OCI-LY3 (cell line): ENCODE data around the gene RIN3.

ENCODE experiments used
- H2AFZ ChIP-seq: fragments of 200-600, 300-600 bp; shearing (Covaris generic); 2 replicates; pipeline ENCODE4 v1.6.0; 2014; ENCODE audit warnings: antibody characterized with exemption, low read depth, low read length
- H3K27ac ChIP-seq: fragments of 200-600, 300-600 bp; sonication (generic); 2 replicates; pipeline ENCODE4 v1.5.1; 2014; ENCODE audit warnings: mild to moderate bottlenecking, low read length, moderate library complexity, mixed read lengths
- H3K27me3 ChIP-seq: fragments of 200-600, 300-600 bp; sonication (generic); 2 replicates; pipeline ENCODE4 v1.6.1; 2014; ENCODE audit warnings: low read depth, low read length, mixed read lengths
- H3K36me3 ChIP-seq: fragments of 200-600, 300-600 bp; sonication (generic); replicated peaks from 2 replicates; pipeline ENCODE3; 2014; ENCODE audit warnings: low read depth, low read length, mixed read lengths
- H3K4me1 ChIP-seq: fragments of 300-600, 200-600 bp; sonication (generic); 2 replicates; pipeline ENCODE4 v1.6.1; 2014; ENCODE audit warnings: low read length, mixed read lengths
- H3K4me2 ChIP-seq: fragments of 200-600, 300-600 bp; sonication (generic); 2 replicates; pipeline ENCODE4 v1.6.1; 2014; ENCODE audit warnings: low read length, mixed read lengths
- H3K4me3 ChIP-seq: fragments of 300-600, 200-600 bp; sonication (generic); 2 replicates; pipeline ENCODE4 v1.5.1; 2014; ENCODE audit warnings: antibody characterized with exemption, mild to moderate bottlenecking, low read length, moderate library complexity
- H3K79me2 ChIP-seq: fragments of 300-600, 200-600 bp; shearing (Covaris generic); 2 replicates; pipeline ENCODE4 v1.6.1; 2014; ENCODE audit warnings: mild to moderate bottlenecking, low read length, mixed read lengths
- H3K9ac ChIP-seq: fragments of 300-600, 200-600 bp; shearing (Covaris generic); 2 replicates; pipeline ENCODE4 v1.6.0; 2014; ENCODE audit warnings: mild to moderate bottlenecking, low read length, moderate library complexity
- H3K9me3 ChIP-seq: fragments of 200-600, 300-600 bp; shearing (Covaris generic); 2 replicates; pipeline ENCODE4 v1.6.1; 2014; ENCODE audit warnings: low read length, mixed read lengths; ENCODE audit not compliant: insufficient read depth
- H4K20me1 ChIP-seq: fragments of 200-600, 300-600 bp; sonication (generic); 2 replicates; pipeline ENCODE4 v1.6.1; 2016; ENCODE audit warnings: low read length, mixed read lengths; ENCODE audit not compliant: insufficient read depth
- EZH2phosphoT487 ChIP-seq: fragments of 200-600 bp; shearing (Covaris generic); IDR thresholded peaks from 2 replicates; pipeline ENCODE4 v1.6.1; 2018; ENCODE audit warnings: antibody characterized with exemption, mixed run types, low read depth
- TF ChIP-seq, protein P1 (sequence below): fragments of 200-600, 300-600 bp; sonication (generic); IDR thresholded peaks from 2 replicates; pipeline ENCODE4 v1.5.1; 2014; ENCODE audit warnings: antibody characterized with exemption, low read length, low read depth

The RIN3 gene

DNA sequence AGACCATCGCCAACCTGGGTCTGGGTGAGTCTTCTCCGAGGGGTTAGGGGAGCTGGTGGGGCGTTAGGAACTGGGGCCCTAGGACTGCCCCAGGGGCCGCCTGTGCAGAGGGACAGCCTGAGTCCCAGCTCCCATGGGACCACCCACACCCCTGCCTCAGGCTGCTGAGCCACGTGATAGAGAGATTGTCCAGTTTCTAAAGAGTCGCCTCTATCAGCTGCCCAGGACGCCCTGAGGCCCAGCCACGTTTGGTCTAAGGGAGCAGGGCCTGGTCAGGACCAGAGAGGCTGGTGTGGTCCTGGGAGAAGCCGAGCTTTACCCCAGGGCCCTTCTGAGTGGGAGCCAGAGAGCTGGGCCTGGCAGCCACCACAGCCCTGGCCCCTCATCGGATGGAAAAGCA is 127.7 kb downstream of the RIN3 start:
- Histone ChIP-seq H3K4me1 (no peaks in the 10 kb centered on the region), H3K9ac (no peak overlapping the region), H4K20me1 (no peaks in the 10 kb centered on the region), H3K79me2 (no peaks in the 10 kb centered on the region), H3K9me3 (no peaks in the 10 kb centered on the region), H3K27me3 (no peaks in the 10 kb centered on the region), H3K4me2 (no peak overlapping the region), H2AFZ (no peak overlapping the region), H3K36me3 (peaks cover 8% of the 10 kb centered on the region), H3K27ac (no peak overlapping the region), H3K4me3 (no peak overlapping the region)
- TF ChIP-seq EZH2phosphoT487: no peak
- TF ChIP-seq, protein P1, sequence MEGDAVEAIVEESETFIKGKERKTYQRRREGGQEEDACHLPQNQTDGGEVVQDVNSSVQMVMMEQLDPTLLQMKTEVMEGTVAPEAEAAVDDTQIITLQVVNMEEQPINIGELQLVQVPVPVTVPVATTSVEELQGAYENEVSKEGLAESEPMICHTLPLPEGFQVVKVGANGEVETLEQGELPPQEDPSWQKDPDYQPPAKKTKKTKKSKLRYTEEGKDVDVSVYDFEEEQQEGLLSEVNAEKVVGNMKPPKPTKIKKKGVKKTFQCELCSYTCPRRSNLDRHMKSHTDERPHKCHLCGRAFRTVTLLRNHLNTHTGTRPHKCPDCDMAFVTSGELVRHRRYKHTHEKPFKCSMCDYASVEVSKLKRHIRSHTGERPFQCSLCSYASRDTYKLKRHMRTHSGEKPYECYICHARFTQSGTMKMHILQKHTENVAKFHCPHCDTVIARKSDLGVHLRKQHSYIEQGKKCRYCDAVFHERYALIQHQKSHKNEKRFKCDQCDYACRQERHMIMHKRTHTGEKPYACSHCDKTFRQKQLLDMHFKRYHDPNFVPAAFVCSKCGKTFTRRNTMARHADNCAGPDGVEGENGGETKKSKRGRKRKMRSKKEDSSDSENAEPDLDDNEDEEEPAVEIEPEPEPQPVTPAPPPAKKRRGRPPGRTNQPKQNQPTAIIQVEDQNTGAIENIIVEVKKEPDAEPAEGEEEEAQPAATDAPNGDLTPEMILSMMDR: no peak

DNA sequence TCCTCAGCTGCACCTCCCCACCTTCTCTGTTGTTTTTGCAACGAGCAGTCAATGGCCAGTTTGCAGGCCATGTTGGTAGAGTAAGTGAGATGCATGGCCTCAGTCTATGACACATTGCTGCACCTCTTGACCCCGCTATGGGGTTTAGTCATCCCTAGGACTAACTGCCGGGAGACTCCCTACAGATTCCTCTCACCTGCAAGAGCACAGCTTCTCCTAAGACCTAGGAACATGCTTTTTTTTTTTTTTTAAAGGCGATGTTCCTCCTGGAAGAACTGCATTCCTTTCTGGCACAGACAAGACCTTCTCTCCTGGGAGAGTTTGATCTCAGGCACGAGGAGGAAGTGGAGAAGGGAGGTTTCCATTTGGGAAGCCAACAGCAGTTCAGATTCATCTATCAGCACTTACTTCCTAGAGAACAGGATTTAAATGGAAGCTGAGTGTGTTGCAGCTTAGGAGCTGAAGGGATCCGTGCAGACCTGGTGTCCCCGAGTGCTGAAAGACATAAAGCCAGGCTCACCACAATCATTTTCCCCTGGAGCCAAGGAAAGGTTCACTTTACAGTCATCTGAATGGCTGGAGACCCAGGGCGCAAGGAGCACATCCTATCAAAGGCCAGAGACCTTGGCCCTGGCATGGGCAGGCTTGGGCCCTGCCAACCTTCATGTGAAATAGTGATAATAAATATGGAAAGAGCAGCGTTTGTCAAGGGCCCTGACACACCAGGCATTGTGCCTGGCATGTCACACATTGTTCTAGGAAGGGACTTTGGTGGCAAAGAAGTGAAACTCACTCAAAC is 130.8 kb downstream of the RIN3 start:
- no peak overlapping the region for H3K4me2 ChIP-seq
- H3K9ac ChIP-seq: no peak overlapping the region
- no peak overlapping the region for H3K27ac ChIP-seq
- no peak for TF ChIP-seq EZH2phosphoT487
- TF ChIP-seq, protein P1: no peak
- no peak overlapping the region for H2AFZ ChIP-seq
- H4K20me1 ChIP-seq: no peaks in the 10 kb centered on the region
- H3K36me3 ChIP-seq: peaks cover 8% of the 10 kb centered on the region
- H3K4me1 ChIP-seq: no peaks in the 10 kb centered on the region
- H3K9me3 ChIP-seq: no peaks in the 10 kb centered on the region
- no peaks in the 10 kb centered on the region for H3K27me3 ChIP-seq
- H3K4me3 ChIP-seq: no peak overlapping the region
- H3K79me2 ChIP-seq: no peaks in the 10 kb centered on the region

DNA sequence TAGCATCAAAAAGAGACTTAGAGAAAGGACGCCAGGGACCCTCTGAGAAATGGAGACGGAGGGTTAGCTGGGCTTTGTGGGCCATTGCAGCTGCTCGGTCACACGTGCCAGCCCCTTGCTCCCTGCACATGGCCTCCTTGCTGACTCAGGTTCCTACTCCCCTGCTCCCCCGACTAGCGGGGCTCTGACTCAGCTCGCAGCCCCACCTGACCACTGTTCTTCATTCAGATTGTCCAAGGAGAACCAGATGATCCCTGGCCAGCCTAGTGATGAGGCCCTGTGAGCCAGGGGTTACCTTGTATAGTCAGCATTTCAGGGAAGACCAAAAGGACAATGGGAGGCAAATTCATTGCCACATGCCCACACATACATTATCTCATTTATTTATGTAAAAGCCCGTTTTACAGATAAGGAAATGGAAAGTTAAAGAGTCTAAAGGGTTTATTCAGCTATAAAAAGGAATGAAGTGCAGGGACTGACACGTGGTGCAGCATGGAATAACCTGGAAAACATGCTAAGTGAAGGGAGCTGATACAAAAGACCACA is 131.5 kb downstream of the RIN3 start:
- Histone ChIP-seq H3K27ac (no peak overlapping the region), H3K9me3 (no peaks in the 10 kb centered on the region)

DNA sequence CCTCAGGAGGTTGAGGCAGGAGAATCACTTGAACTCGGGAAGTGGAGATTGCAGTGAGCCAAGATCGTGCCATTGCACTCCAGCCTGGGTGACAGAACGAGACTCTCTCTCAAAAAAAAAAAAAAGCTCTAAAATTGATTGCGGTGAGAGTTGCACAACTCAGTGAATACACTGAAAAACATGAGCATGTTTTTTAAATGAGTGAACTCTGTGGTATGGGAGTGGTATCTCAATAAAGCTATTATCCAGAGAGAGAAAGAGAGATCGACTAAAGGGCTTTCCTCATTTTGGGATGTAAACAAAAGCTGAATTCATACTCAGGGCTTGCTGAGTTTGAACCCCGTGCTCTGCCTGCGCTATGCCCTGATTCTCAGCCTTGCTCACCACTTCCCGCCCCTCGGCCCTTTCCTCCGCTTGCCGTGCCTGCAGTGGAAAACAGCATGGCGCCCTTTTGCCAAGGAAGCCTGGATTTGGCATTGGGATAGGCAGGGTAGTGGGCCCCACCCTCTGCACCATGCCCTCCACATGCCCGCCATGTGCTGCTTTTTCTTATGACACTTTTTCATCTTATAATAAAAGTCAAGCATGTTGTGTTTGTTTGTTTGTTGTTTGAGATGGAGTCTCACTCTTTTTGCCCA is 132.4 kb downstream of the RIN3 start:
- no peaks in the 10 kb centered on the region for H3K9me3 ChIP-seq
- TF ChIP-seq, protein P1: no peak
- no peak for TF ChIP-seq EZH2phosphoT487
- no peaks in the 10 kb centered on the region for H4K20me1 ChIP-seq
- no peak overlapping the region for H2AFZ ChIP-seq
- no peak overlapping the region for H3K27ac ChIP-seq
- H3K9ac ChIP-seq: no peak overlapping the region
- H3K4me2 ChIP-seq: no peak overlapping the region
- peaks cover 5% of the 10 kb centered on the region for H3K4me1 ChIP-seq
- H3K36me3 ChIP-seq: peaks cover 8% of the 10 kb centered on the region
- H3K79me2 ChIP-seq: no peaks in the 10 kb centered on the region
- no peaks in the 10 kb centered on the region for H3K27me3 ChIP-seq
- no peak overlapping the region for H3K4me3 ChIP-seq

More for the DNA sequence above, 131.5 kb downstream of the RIN3 start:
- no peak overlapping the region for H3K4me3 ChIP-seq
- no peaks in the 10 kb centered on the region for H4K20me1 ChIP-seq
- no peaks in the 10 kb centered on the region for H3K27me3 ChIP-seq
- no peak overlapping the region for H3K9ac ChIP-seq
- no peak overlapping the region for H3K4me2 ChIP-seq
- TF ChIP-seq, protein P1: no peak
- TF ChIP-seq EZH2phosphoT487: no peak
- no peak overlapping the region for H2AFZ ChIP-seq
- peaks cover 8% of the 10 kb centered on the region for H3K36me3 ChIP-seq
- no peaks in the 10 kb centered on the region for H3K4me1 ChIP-seq
- H3K79me2 ChIP-seq: no peaks in the 10 kb centered on the region
